Measurements from ENCODE around the gene RNF157.

- TF ChIP-seq, protein P1, sequence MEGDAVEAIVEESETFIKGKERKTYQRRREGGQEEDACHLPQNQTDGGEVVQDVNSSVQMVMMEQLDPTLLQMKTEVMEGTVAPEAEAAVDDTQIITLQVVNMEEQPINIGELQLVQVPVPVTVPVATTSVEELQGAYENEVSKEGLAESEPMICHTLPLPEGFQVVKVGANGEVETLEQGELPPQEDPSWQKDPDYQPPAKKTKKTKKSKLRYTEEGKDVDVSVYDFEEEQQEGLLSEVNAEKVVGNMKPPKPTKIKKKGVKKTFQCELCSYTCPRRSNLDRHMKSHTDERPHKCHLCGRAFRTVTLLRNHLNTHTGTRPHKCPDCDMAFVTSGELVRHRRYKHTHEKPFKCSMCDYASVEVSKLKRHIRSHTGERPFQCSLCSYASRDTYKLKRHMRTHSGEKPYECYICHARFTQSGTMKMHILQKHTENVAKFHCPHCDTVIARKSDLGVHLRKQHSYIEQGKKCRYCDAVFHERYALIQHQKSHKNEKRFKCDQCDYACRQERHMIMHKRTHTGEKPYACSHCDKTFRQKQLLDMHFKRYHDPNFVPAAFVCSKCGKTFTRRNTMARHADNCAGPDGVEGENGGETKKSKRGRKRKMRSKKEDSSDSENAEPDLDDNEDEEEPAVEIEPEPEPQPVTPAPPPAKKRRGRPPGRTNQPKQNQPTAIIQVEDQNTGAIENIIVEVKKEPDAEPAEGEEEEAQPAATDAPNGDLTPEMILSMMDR (IDR thresholded peaks at IDR 0.05): no peak
- TF ChIP-seq POLR2A (IDR thresholded peaks at IDR 0.05): no peak
Measured at GRCh38 chr17:76104140-76104895, 136.0 kb downstream of the RNF157 start.

Measured in heart left ventricle (tissue), 13 donors.